Activated T-helper 17 cell treated with anti-CD3 and anti-CD28 coated beads, Interleukin-2, amount 50 U/mL, for 72 hours (primary cell): Measurements from ENCODE around the gene DUSP16. TPM values are rescaled to one million over a fixed set of nuclear protein-coding genes. Genes with fewer than 3 reads are reported as not detected.
A peak's percentile ranks its signal among the peaks of the same experiment; 100 is the strongest.

Experiments
- ATAC-seq: fragments of 150-1000 bp; cut with Tn5 transposase; replicated peaks from 2 replicates; pipeline ENCODE4 v1.10.0; 2021; ENCODE audit warnings: mild to moderate bottlenecking, moderate library complexity
- H3K27ac Mint-ChIP-seq: one replicate; pipeline ENCODE4 v1.8.0; 2022; ENCODE audit warnings: mixed read lengths
- H3K27me3 Mint-ChIP-seq: one replicate; pipeline ENCODE4 v1.8.0; 2022; ENCODE audit warnings: mixed read lengths
- H3K36me3 Mint-ChIP-seq: one replicate; pipeline ENCODE4 v1.8.0; 2022; ENCODE audit warnings: low read depth, mild to moderate bottlenecking, mixed read lengths
- H3K4me1 Mint-ChIP-seq: one replicate; pipeline ENCODE4 v1.8.0; 2022; ENCODE audit warnings: mixed read lengths
- H3K4me3 Mint-ChIP-seq: one replicate; pipeline ENCODE4 v1.8.0; 2022; ENCODE audit warnings: mild to moderate bottlenecking, mixed read lengths
- H3K9me3 Mint-ChIP-seq: one replicate; pipeline ENCODE4 v1.8.0; 2022; ENCODE audit warnings: mixed read lengths
- total RNA-seq, 2 donors: library from RNA; stranded (reverse); gene quantifications; one replicate each; pipeline ENCODE4 v1.2.3, GENCODE V29; 2022

The DUSP16 gene
- total RNA-seq, 2 donors from 2014 or later, result 68.8 to 125 TPM

DNA sequence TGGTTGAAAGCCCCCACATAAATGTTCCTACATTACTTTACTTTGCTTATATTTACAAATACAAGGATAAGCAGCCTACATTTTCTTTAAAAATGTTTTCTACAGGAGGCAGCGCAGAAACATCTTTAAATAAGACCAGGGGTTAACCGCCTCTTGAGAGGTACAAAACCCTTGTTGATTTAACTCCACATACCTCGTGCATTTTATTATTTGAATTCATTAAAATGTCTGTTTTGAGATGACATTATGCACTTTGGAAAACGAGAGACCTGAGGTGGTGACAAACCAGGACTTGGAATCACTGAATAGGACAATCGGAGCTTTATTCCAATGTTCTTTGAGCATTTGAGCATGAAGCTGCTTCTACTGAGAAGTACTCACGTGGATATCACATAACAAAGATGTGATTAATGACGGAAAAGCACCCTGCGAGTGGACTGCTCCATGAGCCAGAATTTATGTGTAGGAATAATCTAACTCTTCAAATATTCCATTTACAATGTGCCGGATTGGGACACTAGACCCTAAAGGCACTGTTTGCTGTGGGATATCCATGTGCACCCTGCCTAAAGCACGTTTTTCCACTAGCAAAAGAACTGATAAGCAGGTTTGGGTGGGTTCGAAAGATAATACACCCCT is 746 bp upstream of the DUSP16 start:
- Mint-ChIP-seq H3K4me1 (peaks cover 15% of the 10 kb centered on the region), H3K9me3 (no peaks in the 10 kb centered on the region), H3K27ac (peak overlapping the region; percentile 95), H3K27me3 (no peaks in the 10 kb centered on the region), H3K4me3 (peak overlapping the region; percentile 79), H3K36me3 (peaks cover 35% of the 10 kb centered on the region)
- ATAC-seq, result no peak

DNA sequence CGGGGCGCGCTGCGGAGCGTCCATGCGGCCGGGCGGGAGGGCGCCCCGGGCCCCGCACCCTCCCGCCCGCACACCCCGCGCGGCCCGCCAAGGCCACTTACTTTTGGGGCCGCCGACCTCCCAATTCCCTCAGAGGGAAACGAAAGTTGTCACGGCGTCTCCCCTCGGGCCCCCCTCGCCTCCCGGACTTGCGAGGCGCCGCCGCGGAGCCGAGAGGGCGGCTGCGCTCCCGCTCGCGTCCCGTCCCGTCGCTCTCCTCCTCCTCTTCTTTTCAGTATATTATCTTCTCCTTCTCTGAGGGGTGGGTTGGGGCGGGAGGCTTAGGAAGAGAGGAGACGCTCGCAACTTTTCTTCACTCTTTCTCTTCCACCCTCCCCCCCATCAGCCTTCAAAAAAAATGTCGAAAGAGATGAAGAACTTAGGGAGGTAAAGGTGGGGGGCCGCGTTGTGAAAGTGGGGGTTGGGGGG is 613 bp downstream of the DUSP16 start:
- peaks cover 49% of the 10 kb centered on the region for H3K36me3 Mint-ChIP-seq
- H3K27ac Mint-ChIP-seq, result peak overlapping the region; percentile 95
- no peaks in the 10 kb centered on the region for H3K27me3 Mint-ChIP-seq
- peak overlapping the region; percentile 79 for H3K4me3 Mint-ChIP-seq
- no peaks in the 10 kb centered on the region for H3K9me3 Mint-ChIP-seq
- peaks cover 23% of the 10 kb centered on the region for H3K4me1 Mint-ChIP-seq
- no peak for ATAC-seq

DNA sequence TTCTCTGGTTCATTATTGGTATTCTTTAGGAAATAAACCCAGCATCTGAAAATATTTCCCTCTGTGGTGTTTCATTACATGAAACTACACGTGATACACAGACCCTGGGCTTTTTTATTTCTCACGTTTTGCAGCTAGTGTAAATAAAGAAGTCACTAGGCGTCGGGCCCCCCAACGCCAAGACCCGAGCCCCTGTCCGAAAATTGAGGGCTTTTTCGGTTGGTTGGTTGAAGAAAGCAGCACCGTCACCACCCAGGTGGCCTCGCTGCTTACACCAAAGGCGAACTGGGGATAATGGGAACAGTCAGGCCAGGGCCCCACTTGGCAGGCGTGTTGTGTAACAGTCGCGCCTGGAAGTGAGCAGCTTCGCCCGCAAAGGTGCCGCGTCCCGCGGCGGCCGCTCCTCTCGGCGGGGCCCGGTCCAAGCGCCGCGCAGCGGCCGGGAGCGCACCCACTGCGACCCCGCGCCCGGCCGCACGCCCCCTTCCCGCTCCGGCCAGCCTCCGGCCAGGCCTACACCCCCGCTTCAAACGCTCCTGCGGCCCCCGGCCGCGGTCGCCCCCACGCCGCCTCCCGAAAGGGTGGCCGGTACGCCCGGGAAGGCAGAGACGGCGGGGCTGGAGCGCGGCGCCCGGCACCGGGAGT is 1.2 kb downstream of the DUSP16 start:
- ATAC-seq, result peak; percentile 16
- H3K27ac Mint-ChIP-seq, result peak overlapping the region; percentile 88
- no peaks in the 10 kb centered on the region for H3K27me3 Mint-ChIP-seq
- H3K36me3 Mint-ChIP-seq, result peaks cover 55% of the 10 kb centered on the region
- H3K4me1 Mint-ChIP-seq, result peaks cover 23% of the 10 kb centered on the region
- peak overlapping the region; percentile 90 for H3K4me3 Mint-ChIP-seq
- no peaks in the 10 kb centered on the region for H3K9me3 Mint-ChIP-seq

DNA sequence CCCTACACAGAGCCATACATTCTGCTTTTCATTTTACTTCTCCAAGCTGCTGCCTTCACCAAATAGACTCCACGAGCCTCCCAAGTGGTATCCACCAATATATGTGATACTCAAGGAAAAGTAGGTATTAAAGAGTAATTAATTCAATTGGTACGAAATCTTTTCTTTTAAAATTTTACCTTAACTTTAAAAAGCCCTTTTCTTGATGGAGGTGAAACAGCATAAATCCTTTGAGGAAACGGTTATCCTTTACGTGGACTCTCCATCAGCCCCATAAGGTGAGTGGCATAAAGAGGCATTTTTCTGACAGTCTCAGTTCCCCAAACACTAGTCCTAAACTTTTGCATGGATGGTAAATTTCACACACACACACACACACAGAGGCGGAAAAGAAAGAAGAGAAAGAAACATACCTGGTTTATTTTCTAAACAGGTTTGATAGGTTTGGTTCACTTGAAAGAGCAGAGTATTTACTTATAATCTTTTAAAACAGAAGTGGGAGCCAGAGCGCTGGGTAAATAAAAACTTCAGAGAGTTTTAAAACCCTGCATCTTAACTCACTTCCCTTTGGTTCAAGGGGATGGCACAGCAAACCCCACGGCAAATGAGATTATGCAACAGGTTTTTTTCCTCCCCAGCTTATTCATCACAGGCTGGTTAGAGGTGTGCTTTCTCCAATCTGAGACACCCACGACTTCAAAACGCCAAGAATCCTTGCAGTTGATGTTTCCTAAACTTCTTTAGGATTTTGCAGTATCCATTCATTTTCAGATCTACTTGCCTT is 1.9 kb downstream of the DUSP16 start:
- peaks cover 23% of the 10 kb centered on the region for H3K4me1 Mint-ChIP-seq
- ATAC-seq, result peak; percentile 67
- H3K4me3 Mint-ChIP-seq, result peak overlapping the region; percentile 90
- H3K27me3 Mint-ChIP-seq, result no peaks in the 10 kb centered on the region
- H3K36me3 Mint-ChIP-seq, result peaks cover 60% of the 10 kb centered on the region
- H3K9me3 Mint-ChIP-seq, result no peaks in the 10 kb centered on the region
- peak overlapping the region; percentile 88 for H3K27ac Mint-ChIP-seq

DNA sequence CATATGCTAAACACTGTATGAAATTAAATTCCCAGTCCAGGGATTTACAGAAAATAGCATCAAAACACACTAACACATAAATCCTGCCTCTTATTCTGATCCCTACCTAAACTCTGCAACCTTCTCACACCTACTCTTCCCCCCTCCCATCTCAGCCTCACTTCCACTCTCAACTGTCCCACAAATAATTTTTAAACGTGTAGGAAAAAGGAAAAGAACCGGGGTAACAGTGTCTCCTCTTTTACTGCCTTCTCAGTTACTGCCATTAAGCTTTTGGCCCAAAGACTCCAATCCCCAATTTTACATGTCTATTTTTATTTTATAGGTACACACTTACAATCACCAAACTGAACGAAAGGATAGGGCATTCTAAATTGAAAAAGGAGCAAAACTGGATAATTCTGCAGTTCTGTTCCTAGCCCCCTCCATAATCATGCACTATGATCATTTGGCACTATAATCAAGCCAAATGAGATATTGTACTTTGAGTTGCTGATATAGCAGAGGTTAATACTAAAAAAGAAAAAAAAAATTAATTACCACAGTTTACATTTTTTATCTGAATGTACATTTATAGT is 2.9 kb downstream of the DUSP16 start:
- peaks cover 27% of the 10 kb centered on the region for H3K4me1 Mint-ChIP-seq
- H3K27ac Mint-ChIP-seq, result peak overlapping the region; percentile 88
- H3K27me3 Mint-ChIP-seq, result no peaks in the 10 kb centered on the region
- no peak for ATAC-seq
- no peaks in the 10 kb centered on the region for H3K9me3 Mint-ChIP-seq
- peak overlapping the region; percentile 90 for H3K4me3 Mint-ChIP-seq
- peaks cover 70% of the 10 kb centered on the region for H3K36me3 Mint-ChIP-seq

DNA sequence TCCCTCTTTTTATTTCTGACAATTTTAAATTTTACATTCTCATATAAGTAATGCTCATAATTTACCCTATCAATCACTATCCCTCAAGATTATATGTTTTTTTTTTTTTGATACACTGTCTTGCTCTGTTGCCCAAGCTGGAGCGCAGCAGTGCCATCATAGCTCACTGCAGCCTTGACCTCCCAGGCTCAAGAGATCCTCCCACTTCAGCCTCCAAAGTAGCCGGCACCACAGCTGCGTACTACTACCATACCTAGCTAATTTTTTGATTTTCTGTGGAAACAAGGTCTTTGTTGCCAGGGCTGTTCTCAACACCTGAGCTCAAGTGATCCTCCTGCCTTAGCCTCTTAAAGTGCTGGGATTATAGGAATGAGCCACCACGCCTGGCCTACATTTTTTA is 4.4 kb downstream of the DUSP16 start:
- Mint-ChIP-seq H3K9me3 (no peaks in the 10 kb centered on the region), H3K4me1 (peaks cover 33% of the 10 kb centered on the region), H3K27me3 (no peaks in the 10 kb centered on the region), H3K36me3 (peaks cover 82% of the 10 kb centered on the region), H3K4me3 (peak overlapping the region; percentile 90), H3K27ac (peak overlapping the region; percentile 82)
- no peak for ATAC-seq

DNA sequence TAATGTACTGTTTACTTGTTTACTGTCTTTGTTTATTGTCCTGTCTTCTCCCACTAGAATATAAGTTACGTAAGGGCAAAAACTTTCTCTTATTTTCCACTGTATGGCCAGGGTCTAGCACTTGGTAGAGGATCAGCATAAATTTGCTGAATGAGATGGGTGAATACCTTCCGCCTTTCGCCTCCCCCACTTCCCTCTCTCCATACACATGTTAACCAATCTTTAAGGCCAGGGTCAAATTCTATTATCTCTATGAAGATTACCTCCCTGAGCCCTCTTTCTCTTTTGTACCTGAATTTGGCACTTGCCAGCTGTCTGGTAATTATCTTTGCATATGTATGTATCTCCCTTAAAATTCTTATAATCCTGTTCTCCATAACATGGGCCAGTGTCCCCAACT is 4.9 kb downstream of the DUSP16 start:
- Mint-ChIP-seq H3K27me3 (no peaks in the 10 kb centered on the region), H3K4me1 (peaks cover 29% of the 10 kb centered on the region), H3K4me3 (peak overlapping the region; percentile 90), H3K9me3 (no peaks in the 10 kb centered on the region), H3K36me3 (peaks cover 88% of the 10 kb centered on the region), H3K27ac (peak overlapping the region; percentile 82)
- ATAC-seq, result no peak

DNA sequence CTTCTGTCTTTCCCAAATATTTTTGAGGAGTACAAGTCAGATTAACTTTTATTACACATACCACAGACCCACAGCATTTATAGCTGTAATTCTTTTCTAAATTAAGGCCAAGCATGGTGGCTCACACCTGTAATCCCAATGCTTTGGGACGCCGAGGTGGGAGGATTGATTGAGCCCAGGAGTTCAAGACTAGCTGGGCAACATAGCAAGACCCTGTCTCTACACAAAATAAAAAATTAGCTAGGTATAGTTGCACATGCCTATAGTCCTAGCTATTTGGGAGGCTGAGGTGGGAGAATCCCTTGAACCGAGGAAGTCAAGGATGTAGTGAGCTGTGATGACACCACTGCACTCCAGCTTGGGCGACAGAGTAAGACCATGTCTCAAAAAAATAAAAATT is 7.0 kb downstream of the DUSP16 start:
- Mint-ChIP-seq H3K27me3 (no peaks in the 10 kb centered on the region), H3K4me1 (peaks cover 29% of the 10 kb centered on the region), H3K9me3 (no peaks in the 10 kb centered on the region), H3K4me3 (peak overlapping the region; percentile 48), H3K27ac (no peak overlapping the region), H3K36me3 (peaks cover 96% of the 10 kb centered on the region)
- ATAC-seq, result no peak

DNA sequence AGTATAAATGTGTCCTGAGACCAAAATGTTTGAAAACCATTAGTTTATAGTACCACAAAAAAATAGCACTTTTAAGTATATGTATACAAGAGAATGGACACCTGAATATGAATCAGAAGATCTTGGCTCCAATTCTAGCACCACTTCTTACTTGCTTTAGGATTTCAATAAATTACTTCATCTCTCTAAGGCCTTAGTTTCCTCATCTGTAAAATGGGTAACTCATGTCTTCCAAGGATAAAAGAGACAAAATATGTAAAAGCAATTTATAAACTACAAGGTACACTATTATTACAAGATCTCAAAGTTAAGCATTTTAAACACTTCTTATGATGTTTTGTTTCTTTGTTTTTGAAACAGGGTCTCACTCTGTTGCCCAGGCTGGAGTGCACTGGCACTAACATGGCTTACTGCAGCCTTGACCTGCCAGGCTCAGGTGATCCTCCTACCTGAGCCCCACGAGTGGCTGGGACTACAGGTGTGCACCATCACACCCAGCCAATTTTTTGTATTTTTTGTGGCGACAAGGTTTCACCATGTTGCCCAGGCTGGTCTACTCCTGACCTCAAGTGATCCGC is 9.4 kb downstream of the DUSP16 start:
- H3K36me3 Mint-ChIP-seq, result peaks cover 96% of the 10 kb centered on the region
- H3K27ac Mint-ChIP-seq, result no peak overlapping the region
- no peak for ATAC-seq

DNA sequence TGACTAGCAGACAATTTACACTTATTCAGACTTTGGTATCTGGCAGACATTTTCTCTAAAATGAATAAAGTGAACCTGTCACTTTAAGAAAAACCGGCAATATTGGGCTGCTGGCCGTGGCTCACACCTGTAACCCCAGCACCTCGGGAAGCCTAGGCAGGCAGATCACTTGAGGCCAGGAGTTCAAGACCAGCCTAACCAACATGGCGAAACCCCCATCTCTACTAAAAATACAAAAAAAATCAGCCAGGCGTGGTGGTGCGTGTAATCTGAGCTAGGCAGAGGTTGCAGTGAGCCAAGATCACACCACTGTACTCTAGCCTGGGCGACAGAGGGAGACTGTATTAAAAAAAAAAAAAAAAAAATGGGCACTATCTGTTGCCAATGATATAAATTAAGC is 11.5 kb downstream of the DUSP16 start:
- no peaks in the 10 kb centered on the region for H3K27me3 Mint-ChIP-seq
- H3K36me3 Mint-ChIP-seq, result peaks cover 95% of the 10 kb centered on the region
- no peak overlapping the region for H3K27ac Mint-ChIP-seq
- H3K9me3 Mint-ChIP-seq, result no peaks in the 10 kb centered on the region
- peaks cover 28% of the 10 kb centered on the region for H3K4me1 Mint-ChIP-seq
- H3K4me3 Mint-ChIP-seq, result peak overlapping the region; percentile 22
- ATAC-seq, result no peak

More for the DNA sequence above, 9.4 kb downstream of the DUSP16 start:
- Mint-ChIP-seq H3K27me3 (no peaks in the 10 kb centered on the region), H3K4me1 (peaks cover 36% of the 10 kb centered on the region), H3K4me3 (no peak overlapping the region), H3K9me3 (no peaks in the 10 kb centered on the region)

DNA sequence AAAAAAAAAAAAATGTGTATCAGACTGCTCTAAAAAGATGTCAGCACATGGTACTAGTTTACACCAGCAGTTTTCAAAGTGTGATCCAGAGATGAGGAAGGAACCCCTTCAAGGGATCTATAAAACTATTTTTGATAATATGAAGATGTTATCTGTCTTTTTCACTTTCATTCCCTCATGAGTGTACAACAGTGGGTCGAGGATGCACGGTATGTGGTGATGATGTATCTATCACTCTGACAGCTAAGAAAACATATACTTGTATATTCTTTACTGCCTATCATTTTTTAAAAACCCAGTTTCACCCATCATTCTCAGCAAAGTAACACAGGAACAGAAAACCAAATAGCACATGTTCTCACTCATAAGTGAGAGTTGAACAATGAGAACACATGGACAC is 12.4 kb downstream of the DUSP16 start:
- Mint-ChIP-seq H3K9me3 (no peaks in the 10 kb centered on the region), H3K36me3 (peaks cover 95% of the 10 kb centered on the region), H3K27me3 (no peaks in the 10 kb centered on the region), H3K4me3 (no peak overlapping the region), H3K27ac (no peak overlapping the region), H3K4me1 (peaks cover 28% of the 10 kb centered on the region)
- peak; percentile 52 for ATAC-seq

DNA sequence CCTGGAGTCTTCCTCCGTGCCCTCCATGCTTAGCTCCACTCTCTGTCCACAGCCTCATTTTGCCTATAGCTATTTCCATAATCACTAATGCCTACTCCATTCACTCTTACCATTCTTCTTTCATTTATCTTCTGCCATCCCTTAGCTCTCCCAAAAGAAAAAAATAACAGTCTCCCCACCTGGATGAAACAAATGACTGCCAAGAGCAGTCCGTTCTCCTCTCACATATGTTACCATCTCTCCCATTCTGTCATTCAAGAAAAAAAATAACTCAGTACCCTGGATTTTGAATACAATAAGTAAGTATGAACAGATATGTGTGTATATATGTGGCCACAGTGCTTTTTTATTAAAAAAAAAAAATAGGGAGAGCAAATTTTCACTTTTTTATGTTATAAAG is 13.2 kb downstream of the DUSP16 start:
- H3K36me3 Mint-ChIP-seq, result peaks cover 94% of the 10 kb centered on the region
- peaks cover 21% of the 10 kb centered on the region for H3K4me1 Mint-ChIP-seq
- peak overlapping the region; percentile 18 for H3K27ac Mint-ChIP-seq
- H3K27me3 Mint-ChIP-seq, result no peaks in the 10 kb centered on the region
- no peaks in the 10 kb centered on the region for H3K9me3 Mint-ChIP-seq
- ATAC-seq, result no peak
- peak overlapping the region; percentile 15 for H3K4me3 Mint-ChIP-seq

DNA sequence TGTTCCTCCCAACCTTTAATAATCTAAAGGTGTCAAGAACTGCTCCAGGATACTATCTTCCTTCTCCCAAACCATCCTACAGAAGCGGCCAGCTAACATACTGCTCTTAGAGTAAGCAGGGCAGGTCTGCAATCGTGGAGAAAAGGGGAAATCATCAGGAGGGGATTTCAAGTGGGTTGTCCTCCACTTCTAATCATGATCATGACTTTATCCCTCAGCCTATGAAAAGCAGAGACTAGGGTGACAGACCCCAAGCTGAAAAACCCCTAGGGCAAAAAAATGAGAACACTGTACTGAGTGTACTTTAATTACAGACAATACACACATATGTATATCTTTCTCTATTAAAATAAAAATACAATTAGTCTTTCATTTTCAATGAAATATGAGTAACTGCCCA is 13.9 kb downstream of the DUSP16 start:
- Mint-ChIP-seq H3K4me1 (peaks cover 24% of the 10 kb centered on the region), H3K27me3 (no peaks in the 10 kb centered on the region), H3K9me3 (no peaks in the 10 kb centered on the region), H3K36me3 (peaks cover 95% of the 10 kb centered on the region), H3K4me3 (peak overlapping the region; percentile 15), H3K27ac (peak overlapping the region; percentile 36)
- ATAC-seq, result no peak

DNA sequence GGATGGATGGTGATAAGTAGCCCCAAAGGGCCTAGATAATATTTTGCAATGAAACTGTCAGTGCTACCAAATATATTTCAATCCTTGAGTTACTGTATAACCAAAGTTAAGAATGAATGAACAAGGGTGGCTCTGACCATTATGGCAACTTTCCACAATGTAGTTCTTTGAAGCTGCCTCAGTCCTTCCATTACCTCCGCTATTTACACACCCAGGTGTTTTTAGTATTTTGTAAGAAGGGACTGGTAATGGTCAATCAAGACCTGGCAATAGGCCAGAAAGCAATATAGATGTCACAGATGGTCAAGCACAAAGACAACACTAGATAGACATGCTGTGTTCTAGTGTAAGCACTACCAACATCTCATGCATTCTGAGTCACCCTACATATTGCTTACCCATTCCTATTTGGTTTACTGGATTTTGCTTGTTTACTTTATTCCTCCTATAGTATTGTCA is 16.3 kb downstream of the DUSP16 start:
- Mint-ChIP-seq H3K27ac (no peak overlapping the region), H3K4me1 (peaks cover 24% of the 10 kb centered on the region), H3K36me3 (peaks cover 96% of the 10 kb centered on the region)

More for the DNA sequence above, 16.3 kb downstream of the DUSP16 start:
- no peak for ATAC-seq
- Mint-ChIP-seq H3K27me3 (no peaks in the 10 kb centered on the region), H3K4me3 (no peak overlapping the region), H3K9me3 (no peaks in the 10 kb centered on the region)
